PC-3 (cell line): ENCODE results near the gene ATP11C.

Experiments
- CTCF ChIP-seq: fragments of 300-600 bp; sonication (generic); conservative IDR thresholded peaks from 2 replicates; pipeline ENCODE4 v1.5.1; 2017; ENCODE audit warnings: antibody characterized with exemption, low read depth, mild to moderate bottlenecking, low read length
- EZH2 ChIP-seq: fragments of 300-600 bp; sonication (generic); IDR thresholded peaks from one replicate; pipeline ENCODE4 v1.6.1; 2017; ENCODE audit warnings: antibody characterized with exemption, mild to moderate bottlenecking, low read length; ENCODE audit not compliant: unreplicated experiment
- EZH2phosphoT487 ChIP-seq: fragments of 300-600 bp; sonication (generic); IDR thresholded peaks from 2 replicates; pipeline ENCODE4 v1.6.1; 2018; ENCODE audit warnings: mild to moderate bottlenecking, antibody characterized with exemption, low read length, borderline replicate concordance

GRCh38 chrX:139815771-139816170 lies 117.1 kb downstream of the ATP11C start:
- TF ChIP-seq CTCF (no peak), EZH2 (no peak), EZH2phosphoT487 (no peak)
